Activated CD4-positive, alpha-beta T cell treated with anti-CD3 and anti-CD28 coated beads, Interleukin-2, Interleukin-4, amounts not matched to agents 100 ng/mL and 50 ng/mL, durations not matched to agents 16 hours and 8 hours (primary cell): ENCODE results near the gene CWC27.
A peak's percentile ranks its signal among the peaks of the same experiment; 100 is the strongest.

ENCODE experiments used
- DNase-seq: peaks from one replicate; pipeline ENCODE4 v3.0.0-alpha.2; 2020; ENCODE audit warnings: low spot score

The CWC27 gene

GRCh38 chr5:65035211-65036206 lies 266.8 kb downstream of the CWC27 start:
- peak; percentile 83 for DNase-seq

DNA sequence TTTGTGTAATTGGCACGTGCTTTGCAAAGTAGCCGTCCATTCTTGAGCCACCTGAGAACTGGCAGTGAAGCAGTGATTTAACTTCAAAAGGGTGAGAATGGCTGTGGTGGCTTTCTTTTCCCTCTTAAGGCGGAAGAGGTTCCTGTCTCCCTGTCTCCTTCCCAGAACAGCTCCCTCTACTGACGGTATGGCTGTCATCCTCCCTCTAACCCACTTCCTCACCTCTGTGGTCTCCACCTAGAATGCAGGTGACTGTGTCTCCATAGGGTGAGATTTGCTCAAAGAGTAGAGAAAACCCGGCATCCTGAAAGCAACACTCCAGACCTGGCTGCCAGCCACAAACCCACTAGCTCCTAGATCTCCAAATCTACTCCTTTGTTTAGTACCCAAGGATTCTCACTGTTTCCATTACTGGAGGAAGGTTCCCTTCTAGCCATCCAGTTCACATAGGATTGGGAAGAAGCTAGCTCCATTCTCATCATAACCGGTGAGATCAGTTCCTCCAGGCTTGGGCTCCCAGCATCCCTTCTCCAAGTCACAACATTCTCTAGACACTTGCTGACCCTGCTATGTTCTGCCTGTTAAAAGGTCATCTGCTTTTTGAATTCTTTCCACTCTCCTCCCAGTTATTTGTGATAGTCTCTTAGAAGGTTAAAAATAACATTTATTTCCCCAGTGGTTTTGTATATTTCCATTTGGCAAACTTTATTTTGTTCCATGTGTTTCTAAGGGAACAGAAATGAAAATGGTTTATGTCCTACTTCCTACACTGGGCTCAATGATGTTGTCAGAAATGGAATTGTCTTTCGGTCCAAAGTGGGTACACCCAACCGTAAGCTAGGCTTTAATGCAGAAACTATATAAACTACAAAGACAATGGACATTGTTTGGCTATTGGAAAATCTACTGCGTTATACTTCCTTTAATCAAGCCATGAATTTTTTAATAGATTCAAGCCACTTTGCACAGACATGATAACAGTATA lies 269.4 kb downstream of the CWC27 start:
- no peak for DNase-seq

- DNase-seq: no peak
Measured at GRCh38 chr5:65041296-65042158, 272.8 kb downstream of the CWC27 start.

DNA sequence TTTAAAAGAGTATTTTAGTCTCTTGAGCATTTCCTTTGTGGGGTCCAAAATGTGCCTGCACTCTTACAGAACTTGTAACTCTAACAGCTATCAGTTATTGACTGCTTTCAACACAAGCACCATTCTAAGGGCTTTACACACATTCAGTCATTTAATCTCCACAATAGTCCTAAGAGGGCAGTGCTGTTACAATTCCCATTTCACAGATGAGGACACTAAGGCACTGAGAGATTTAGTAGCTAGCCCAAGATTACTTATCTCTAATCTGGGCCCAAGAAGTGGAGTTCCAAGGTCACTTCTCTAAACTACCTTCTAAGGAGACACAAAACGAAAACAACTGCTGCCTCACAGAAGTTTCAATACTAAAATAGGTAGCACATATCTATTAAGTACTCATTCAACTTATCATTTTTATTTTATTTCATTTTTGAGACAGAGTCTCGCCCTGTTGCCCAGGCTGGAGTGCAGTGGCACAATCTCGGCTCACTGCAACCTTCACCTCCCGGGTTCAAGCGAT lies 275.2 kb downstream of the CWC27 start:
- no peak for DNase-seq

GRCh38 chr5:65047225-65047624 lies 278.5 kb downstream of the CWC27 start:
- DNase-seq: no peak

DNA sequence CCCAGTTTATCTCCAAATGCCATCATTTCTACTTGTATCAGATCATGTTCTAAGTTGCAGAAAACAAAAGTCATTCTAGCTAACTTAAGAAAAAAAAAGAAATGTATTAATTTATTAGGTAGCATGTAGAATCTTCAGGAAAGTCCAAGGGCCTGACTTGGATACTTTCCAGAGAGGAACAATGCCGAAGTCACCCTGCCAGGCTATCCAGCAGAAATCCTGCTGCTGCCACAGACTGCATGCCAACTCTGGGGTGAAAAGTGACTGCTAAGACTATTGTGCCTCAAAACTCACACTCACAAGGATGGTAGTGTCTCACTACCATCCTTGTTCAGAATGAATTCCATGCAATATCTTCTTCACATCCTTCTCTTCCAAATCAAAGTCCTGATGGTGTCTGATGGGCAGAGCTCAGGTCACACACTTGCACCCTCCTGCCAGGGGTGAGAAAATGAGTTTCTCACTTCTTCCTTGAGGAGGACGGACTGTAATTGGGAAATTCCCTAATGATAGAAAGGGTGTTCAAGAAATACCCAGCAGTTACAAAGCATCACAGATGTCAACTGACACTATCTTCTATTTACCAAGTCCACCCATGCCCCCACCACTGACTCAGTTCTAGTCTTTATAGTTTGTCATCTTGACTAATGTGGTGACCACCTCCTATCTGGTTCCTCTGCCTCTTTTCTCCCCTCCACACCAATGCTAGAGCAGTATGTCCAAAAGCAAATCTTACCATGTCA lies 279.4 kb downstream of the CWC27 start:
- no peak for DNase-seq

GRCh38 chr5:65050140-65050539 lies 281.4 kb downstream of the CWC27 start:
- DNase-seq: no peak

- DNase-seq: no peak
Measured at GRCh38 chr5:65050826-65051498, 282.2 kb downstream of the CWC27 start.

- no peak for DNase-seq
Measured at GRCh38 chr5:65055938-65056337, 287.2 kb downstream of the CWC27 start.

- no peak for DNase-seq
Measured at GRCh38 chr5:65059681-65060598, 291.2 kb downstream of the CWC27 start.

GRCh38 chr5:65061250-65061973 lies 292.7 kb downstream of the CWC27 start:
- no peak for DNase-seq

- no peak for DNase-seq
Measured at GRCh38 chr5:65061974-65062353, 293.2 kb downstream of the CWC27 start.

- no peak for DNase-seq
Measured at GRCh38 chr5:65062469-65063083, 293.8 kb downstream of the CWC27 start.

DNA sequence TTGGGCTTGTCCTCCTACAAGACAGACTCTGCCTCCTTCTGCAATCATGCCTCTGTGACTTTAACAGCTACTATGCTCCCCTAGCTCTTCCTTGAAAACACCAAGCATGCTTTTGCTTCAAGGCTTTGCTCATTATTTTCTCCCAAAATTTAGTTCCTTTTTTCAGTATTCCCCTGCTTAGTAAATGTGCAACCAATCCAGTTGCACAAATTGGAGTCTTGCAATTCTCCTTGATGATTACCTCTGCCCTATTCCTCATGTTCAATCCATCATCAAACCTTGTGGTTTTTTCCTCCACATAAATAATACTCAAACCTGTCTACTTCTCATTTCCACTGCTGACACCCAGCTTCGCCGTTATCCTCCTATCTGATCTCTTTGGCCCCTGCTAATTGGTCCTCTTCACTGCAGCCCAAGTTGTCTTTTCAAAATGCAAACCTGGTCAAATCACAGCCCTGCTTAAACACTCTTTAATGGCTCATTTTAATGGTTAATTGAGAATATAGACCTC lies 296.3 kb downstream of the CWC27 start:
- no peak for DNase-seq

DNA sequence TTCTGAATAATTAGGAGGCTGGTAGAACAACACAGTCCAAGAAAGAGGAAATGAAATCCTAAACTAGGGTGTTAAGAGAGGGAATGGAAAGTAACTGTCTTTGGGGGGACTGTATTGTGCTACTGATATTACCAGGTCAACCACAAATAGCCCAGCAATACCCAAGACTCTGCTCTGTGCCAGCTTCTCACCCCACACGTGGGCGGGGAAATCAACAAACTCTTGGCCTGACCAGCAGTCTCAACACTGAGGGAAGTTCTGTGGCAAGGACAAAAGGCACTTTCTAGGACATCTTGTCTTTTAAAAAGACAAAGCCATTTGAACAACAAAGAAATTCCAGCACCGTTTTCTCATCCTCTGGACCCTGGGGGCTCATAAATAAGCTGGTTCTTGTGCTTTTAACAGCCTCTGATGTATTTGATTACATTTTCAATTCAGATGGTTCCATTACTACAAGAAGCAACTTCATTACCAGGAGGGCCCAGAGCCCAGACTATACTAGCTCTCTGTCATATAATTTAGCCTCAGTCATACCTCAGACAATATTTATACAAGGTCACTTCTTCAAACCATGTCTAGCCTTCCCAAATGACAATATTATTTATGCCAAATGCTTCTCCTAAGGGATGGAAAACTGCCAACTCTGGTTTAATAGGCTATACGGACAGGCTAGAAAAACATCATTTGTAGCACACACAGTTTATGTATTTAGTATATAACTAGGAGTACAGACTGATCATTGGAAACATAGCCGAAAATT lies 297.8 kb downstream of the CWC27 start:
- DNase-seq: no peak

- DNase-seq: no peak
Measured at GRCh38 chr5:65067147-65067506, 298.4 kb downstream of the CWC27 start.
